Endodermal cell (in vitro differentiated cells): ENCODE results near the gene ATP8B4. TPM values are rescaled to one million over a fixed set of nuclear protein-coding genes. Genes with fewer than 3 reads are reported as not detected.

Source experiments
- DNase-seq: peaks from one replicate; pipeline ENCODE4 v3.0.0-alpha.2; 2017
- H3K27ac ChIP-seq: 2 replicates; pipeline ENCODE4 v1.5.1; 2013; ENCODE audit warnings: mild to moderate bottlenecking, low read depth, low read length, moderate library complexity
- H3K27me3 ChIP-seq: 2 replicates; pipeline ENCODE4 v1.6.1; 2013; ENCODE audit warnings: mild to moderate bottlenecking, low read length, moderate library complexity; ENCODE audit not compliant: insufficient read depth, control insufficient read depth, poor library complexity, severe bottlenecking
- H3K36me3 ChIP-seq: 2 replicates; pipeline ENCODE4 v1.7.0; 2013; ENCODE audit warnings: mild to moderate bottlenecking, low read length, moderate library complexity; ENCODE audit not compliant: control insufficient read depth, insufficient read depth
- H3K4me1 ChIP-seq: one replicate; pipeline ENCODE4 v1.7.0; 2013; ENCODE audit warnings: low read length; ENCODE audit not compliant: control insufficient read depth, insufficient read depth
- H3K4me3 ChIP-seq: 2 replicates; pipeline ENCODE4 v1.5.1; 2013; ENCODE audit warnings: mild to moderate bottlenecking, low read length, moderate library complexity
- H3K9ac ChIP-seq: 2 replicates; pipeline ENCODE4 v1.6.1; 2013; ENCODE audit warnings: mild to moderate bottlenecking, low read length, moderate library complexity; ENCODE audit not compliant: poor library complexity, severe bottlenecking; ENCODE audit errors: extremely low read depth
- H3K9me3 ChIP-seq: 2 replicates; pipeline ENCODE4 v1.6.1; 2013; ENCODE audit warnings: mild to moderate bottlenecking, low read length, moderate library complexity; ENCODE audit not compliant: control insufficient read depth
- H3K27ac Mint-ChIP-seq: 2 replicates; pipeline ENCODE4 v1.8.0; 2020; ENCODE audit warnings: mixed read lengths
- H3K27me3 Mint-ChIP-seq: 2 replicates; pipeline ENCODE4 v1.8.0; 2021; ENCODE audit warnings: mild to moderate bottlenecking, mixed read lengths; ENCODE audit not compliant: insufficient read depth
- H3K36me3 Mint-ChIP-seq: 2 replicates; pipeline ENCODE4 v1.8.0; 2020; ENCODE audit warnings: low read depth, mixed read lengths
- H3K4me1 Mint-ChIP-seq: 2 replicates; pipeline ENCODE4 v1.8.0; 2020; ENCODE audit warnings: mixed read lengths
- H3K4me3 Mint-ChIP-seq: 2 replicates; pipeline ENCODE4 v1.8.0; 2020; ENCODE audit warnings: mild to moderate bottlenecking, moderate library complexity, mixed read lengths
- H3K9me3 Mint-ChIP-seq: 2 replicates; pipeline ENCODE4 v1.8.0; 2020; ENCODE audit warnings: mild to moderate bottlenecking, mixed read lengths
- CTCF ChIP-seq: fragments of 200-600 bp; sonication (generic); conservative IDR thresholded peaks from 2 replicates; pipeline ENCODE4 v1.5.0; 2021; ENCODE audit warnings: antibody characterized with exemption, mild to moderate bottlenecking
- WGBS, 2 experiments: methylation state at CpG; one replicate each; pipeline versions ENCODE4 v1.1.5 to v1.1.7; 2013; ENCODE audit warnings: missing lambda C conversion rate in 2 of 2, mixed read lengths in 1 of 2; ENCODE audit not compliant: insufficient coverage in 1 of 2, insufficient read length in 1 of 2; 5-methylcytosine and 5-hydroxymethylcytosine counted together
- total RNA-seq, 2 donors: library from RNA; stranded (reverse); fragmentation: NEBNext Ultra II Directional in 1 of 2; extraction: Animal tissue kit (Norgen Biotek cat#: 25700) in 1 of 2; gene quantifications; 2 replicates in 1 of 2; 3 replicates in 1 of 2; pipeline ENCODE4 v1.2.1, GENCODE V29; 2021

The ATP8B4 gene
- total RNA-seq, 2 donors from 2014 or later: 0.64 to 0.95 TPM

DNA sequence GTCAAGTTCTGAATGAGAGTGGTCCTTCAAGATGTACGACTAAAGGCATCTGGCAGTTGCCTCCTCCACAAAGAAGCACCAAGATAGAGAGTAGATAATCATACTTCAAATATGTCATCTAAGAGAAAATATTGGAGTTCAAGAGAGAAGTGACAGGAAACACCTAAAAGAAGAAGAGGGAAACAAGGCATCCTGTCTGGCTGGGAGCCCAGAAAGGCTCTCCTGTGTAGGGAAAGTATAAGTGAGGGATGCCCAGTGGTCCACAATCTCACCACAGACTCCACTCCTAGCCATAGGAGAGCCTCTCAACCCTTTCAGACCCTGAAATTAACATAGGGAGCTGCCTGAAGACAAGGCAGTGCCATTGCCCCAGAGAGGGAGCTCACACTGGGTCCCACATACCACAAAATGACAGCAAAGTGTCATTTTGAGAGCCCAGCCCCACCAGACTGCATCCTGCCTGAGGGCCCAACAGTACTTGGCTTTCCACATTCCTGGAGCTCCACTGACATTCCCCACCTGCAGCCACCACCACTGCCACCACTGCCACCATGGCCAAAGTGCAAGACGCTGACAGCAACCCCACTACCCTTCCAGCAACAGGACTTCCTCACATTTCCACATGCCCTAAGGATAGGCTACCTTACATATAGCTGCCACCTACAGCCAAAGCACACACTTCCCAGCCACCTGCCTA lies 210.6 kb downstream of the ATP8B4 start:
- Histone ChIP-seq H3K4me3 (no peak overlapping the region), H3K9me3 (peaks cover 18% of the 10 kb centered on the region), H3K36me3 (no peaks in the 10 kb centered on the region), H3K9ac (no peak overlapping the region), H3K27me3 (no peaks in the 10 kb centered on the region), H3K4me1 (no peaks in the 10 kb centered on the region), H3K27ac (no peak overlapping the region)
- no peak overlapping the region for H3K4me3 Mint-ChIP-seq
- H3K9me3 Mint-ChIP-seq: peaks cover 7% of the 10 kb centered on the region
- 90% methylated on average over 2 of the region's 2 CpGs; no CpG with 5 or more reads in 1 of the 2 experiments for WGBS, 2 experiments
- no peaks in the 10 kb centered on the region for H3K27me3 Mint-ChIP-seq
- H3K27ac Mint-ChIP-seq: no peak overlapping the region
- DNase-seq: no peak
- no peaks in the 10 kb centered on the region for H3K4me1 Mint-ChIP-seq
- TF ChIP-seq CTCF: no peak
- no peaks in the 10 kb centered on the region for H3K36me3 Mint-ChIP-seq

- no peaks in the 10 kb centered on the region for H3K4me1 ChIP-seq
- DNase-seq: no peak
- peaks cover 18% of the 10 kb centered on the region for H3K9me3 ChIP-seq
- no peaks in the 10 kb centered on the region for H3K27me3 ChIP-seq
- no peak overlapping the region for H3K4me3 ChIP-seq
- Mint-ChIP-seq H3K9me3 (peaks cover 7% of the 10 kb centered on the region), H3K36me3 (no peaks in the 10 kb centered on the region), H3K27ac (no peak overlapping the region), H3K4me1 (no peaks in the 10 kb centered on the region), H3K4me3 (no peak overlapping the region), H3K27me3 (no peaks in the 10 kb centered on the region)
- WGBS, 2 experiments: 84 to 89% methylated on average over 1 of the region's 1 CpG
- no peak overlapping the region for H3K9ac ChIP-seq
- H3K36me3 ChIP-seq: no peaks in the 10 kb centered on the region
- no peak overlapping the region for H3K27ac ChIP-seq
- TF ChIP-seq CTCF: no peak
These were observed 212.1 kb downstream of the ATP8B4 start for GRCh38 chr15:49906966-49907365.

- Histone ChIP-seq H3K27me3 (no peaks in the 10 kb centered on the region), H3K9ac (no peak overlapping the region), H3K36me3 (no peaks in the 10 kb centered on the region), H3K9me3 (peaks cover 3% of the 10 kb centered on the region), H3K4me3 (no peak overlapping the region), H3K4me1 (peaks cover 3% of the 10 kb centered on the region), H3K27ac (no peak overlapping the region)
- no peak overlapping the region for H3K4me3 Mint-ChIP-seq
- no peaks in the 10 kb centered on the region for H3K36me3 Mint-ChIP-seq
- H3K9me3 Mint-ChIP-seq: peaks cover 4% of the 10 kb centered on the region
- no peak for TF ChIP-seq CTCF
- no peak for DNase-seq
- no peaks in the 10 kb centered on the region for H3K27me3 Mint-ChIP-seq
- no peak overlapping the region for H3K27ac Mint-ChIP-seq
- H3K4me1 Mint-ChIP-seq: peaks cover 3% of the 10 kb centered on the region
These were observed 213.8 kb downstream of the ATP8B4 start for GRCh38 chr15:49905221-49905620.
